Measurements from ENCODE around the gene PTPRN2.

GRCh38 chr7:157892751-157893523, 694.7 kb downstream of the PTPRN2 start:
- no peak for TF ChIP-seq POLR2AphosphoS5 (IDR thresholded peaks at IDR 0.05)
- TF ChIP-seq CTCF (IDR thresholded peaks at IDR 0.05) = no peak
- no peak for TF ChIP-seq POLR2A (IDR thresholded peaks at IDR 0.05)
